ENCODE data around the gene NR2C2. TPM values are rescaled to one million over a fixed set of nuclear protein-coding genes. Genes with fewer than 3 reads are reported as not detected.

NR2C2 gene
- total RNA-seq, 2 experiments from 2014 or later, result 35.9 to 62.1 TPM

DNA sequence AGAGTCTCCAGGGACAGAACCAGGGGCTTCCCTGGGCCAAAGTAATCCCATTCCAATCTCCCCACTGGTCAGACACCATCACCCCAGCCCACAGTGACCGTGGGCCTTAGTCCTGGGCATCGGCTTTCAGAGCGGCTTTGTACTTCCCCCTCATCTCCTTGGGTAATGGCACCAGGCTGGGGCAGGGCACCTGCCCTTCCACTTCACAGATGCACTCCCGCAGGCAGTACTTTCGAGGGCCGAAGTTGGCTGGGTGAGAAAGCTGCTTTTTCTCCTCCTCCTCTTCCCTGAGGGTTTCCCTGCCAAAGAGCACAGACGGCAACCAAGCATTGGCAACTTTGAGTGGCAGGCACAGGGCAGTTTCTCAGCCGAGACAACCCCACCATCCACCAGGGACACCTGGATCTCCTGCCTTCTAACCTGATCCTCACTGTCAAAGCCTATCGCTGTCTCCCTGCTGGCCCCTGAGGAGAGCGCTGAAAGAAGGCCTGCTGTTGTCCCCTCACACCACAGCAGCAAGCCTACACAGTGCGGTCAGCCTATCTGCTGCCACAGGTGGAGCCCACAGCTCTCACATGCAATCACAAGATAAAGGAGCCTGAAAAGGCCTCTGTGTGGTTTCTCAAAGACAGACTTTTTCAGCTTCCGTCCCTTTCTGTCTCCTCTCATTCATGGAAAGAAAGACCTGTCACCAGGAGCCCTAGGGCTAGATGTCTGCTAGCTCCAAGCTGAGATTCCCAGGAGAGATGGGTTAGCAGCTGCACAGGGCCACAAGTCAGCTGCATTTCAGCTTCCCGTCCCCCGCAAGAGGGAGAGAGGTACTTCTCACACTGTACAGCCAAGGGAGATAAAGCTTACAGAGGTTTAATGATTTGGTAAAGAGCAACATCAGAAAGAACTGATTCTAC lies 105.2 kb downstream of the NR2C2 start:
- TF ChIP-seq CTCF (conservative IDR thresholded peaks at IDR 0.05; ENCODE audit: low read length) (no peak), EZH2phosphoT487 (IDR thresholded peaks at IDR 0.05; ENCODE audit: borderline replicate concordance, low read depth, low read length) (no peak)
- no peaks in the 10 kb centered on the region for H3K9me3 ChIP-seq (ENCODE audit: low read length)
- peak overlapping the region; percentile 93 for H3K27ac ChIP-seq (ENCODE audit: low read depth, low read length, poor library complexity, severe bottlenecking)
- no peaks in the 10 kb centered on the region for H3K9me2 ChIP-seq (ENCODE audit: insufficient read depth, low read length)
- intact Hi-C loops (cut with micrococcal nuclease; ENCODE audit: unreplicated experiment), result loop anchor here (10.0 kb wide), 1 partner anchor 368 kb away; no protein-coding TSS in a partner anchor
- BruUV-seq (replicated peaks), result no TSS peak
- peaks cover 93% of the 10 kb centered on the region for H3K79me2 ChIP-seq (ENCODE audit: insufficient read depth, low read depth, low read length)
- peak; percentile 39 for DNase-seq (ENCODE audit: low spot score)
- ChIA-PET CTCF (ENCODE audit: unreplicated experiment) (interaction anchor here (1.3 kb wide), 1 partner anchor 106 kb away, joined by 3 read pairs; the partner anchor contains the start of gene NR2C2), POLR2A (interaction anchor here (1.1 kb wide), 1 partner anchor 46 kb away, joined by 3 read pairs; the partner anchor contains the start of gene RBSN)
- H3K4me3 ChIP-seq (ENCODE audit: low read depth, low read length, poor library complexity, severe bottlenecking), result no peak overlapping the region
- H3K4me2 ChIP-seq (ENCODE audit: low read length), result peak overlapping the region; percentile 73
- peaks cover 19% of the 10 kb centered on the region; the same call in 1 of the 2 replicates for H4K20me1 ChIP-seq (ENCODE audit: insufficient read depth, low read length)
- peaks cover 89% of the 10 kb centered on the region for H3K36me3 ChIP-seq (ENCODE audit: insufficient read depth, low read length)
- no peak overlapping the region for H2AFZ ChIP-seq (ENCODE audit: low read length)
- peaks cover 83% of the 10 kb centered on the region for H3K4me1 ChIP-seq (ENCODE audit: insufficient read depth, low read length, poor library complexity, severe bottlenecking)

GRCh38 chr3:15053541-15053940 lies 106.2 kb downstream of the NR2C2 start:
- TF ChIP-seq EZH2phosphoT487 (IDR thresholded peaks at IDR 0.05; ENCODE audit: borderline replicate concordance, low read depth, low read length) (no peak), CTCF (conservative IDR thresholded peaks at IDR 0.05; ENCODE audit: low read length) (no peak)
- peaks cover 83% of the 10 kb centered on the region for H3K4me1 ChIP-seq (ENCODE audit: insufficient read depth, low read length, poor library complexity, severe bottlenecking)

More at GRCh38 chr3:15053541-15053940, 106.2 kb downstream of the NR2C2 start:
- Histone ChIP-seq H2AFZ (ENCODE audit: low read length) (no peak overlapping the region), H3K9me3 (ENCODE audit: low read length) (no peaks in the 10 kb centered on the region), H3K4me3 (ENCODE audit: low read depth, low read length, poor library complexity, severe bottlenecking) (no peak overlapping the region), H3K36me3 (ENCODE audit: insufficient read depth, low read length) (peaks cover 89% of the 10 kb centered on the region), H3K9me2 (ENCODE audit: insufficient read depth, low read length) (no peaks in the 10 kb centered on the region), H3K27ac (ENCODE audit: low read depth, low read length, poor library complexity, severe bottlenecking) (peak overlapping the region; percentile 93), H3K4me2 (ENCODE audit: low read length) (no peak overlapping the region), H3K79me2 (ENCODE audit: insufficient read depth, low read depth, low read length) (peaks cover 88% of the 10 kb centered on the region), H4K20me1 (ENCODE audit: insufficient read depth, low read length) (peaks cover 19% of the 10 kb centered on the region; the same call in 1 of the 2 replicates)
- intact Hi-C loops (cut with micrococcal nuclease; ENCODE audit: unreplicated experiment), result loop anchor here (10.0 kb wide), 1 partner anchor 369 kb away; no protein-coding TSS in a partner anchor
- no peak for DNase-seq (ENCODE audit: low spot score)
- BruUV-seq (replicated peaks), result no TSS peak
- ChIA-PET CTCF (ENCODE audit: unreplicated experiment) (interaction anchor here (1.3 kb wide), 1 partner anchor 106 kb away, joined by 3 read pairs; the partner anchor contains the start of gene NR2C2), POLR2A (no interaction called here)

Data from OCI-LY7 (cell line).